ENCODE measurements around the gene FGF6.

The FGF6 gene

DNA sequence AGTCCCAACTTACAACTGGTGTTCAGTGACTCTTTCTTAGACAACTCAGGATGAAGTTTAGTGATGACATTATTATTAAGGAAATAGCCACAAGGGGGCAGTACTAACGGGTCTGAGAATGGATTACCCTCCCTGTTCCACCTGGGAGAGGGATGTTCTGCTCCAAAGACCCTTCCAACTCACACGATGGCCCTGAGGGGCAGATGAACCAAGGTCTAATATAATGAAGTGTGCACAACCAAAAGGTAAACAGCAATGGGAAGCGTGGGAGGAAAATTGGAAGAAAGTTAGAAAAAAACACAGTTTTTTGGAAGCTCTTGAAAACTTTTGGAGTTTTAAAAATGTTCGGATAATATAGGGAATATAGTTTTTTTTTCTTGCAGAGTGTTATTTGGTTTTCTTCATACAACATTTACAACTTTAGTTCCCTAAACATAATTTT lies 24.0 kb downstream of the FGF6 start:
- TF ChIP-seq, protein P1, sequence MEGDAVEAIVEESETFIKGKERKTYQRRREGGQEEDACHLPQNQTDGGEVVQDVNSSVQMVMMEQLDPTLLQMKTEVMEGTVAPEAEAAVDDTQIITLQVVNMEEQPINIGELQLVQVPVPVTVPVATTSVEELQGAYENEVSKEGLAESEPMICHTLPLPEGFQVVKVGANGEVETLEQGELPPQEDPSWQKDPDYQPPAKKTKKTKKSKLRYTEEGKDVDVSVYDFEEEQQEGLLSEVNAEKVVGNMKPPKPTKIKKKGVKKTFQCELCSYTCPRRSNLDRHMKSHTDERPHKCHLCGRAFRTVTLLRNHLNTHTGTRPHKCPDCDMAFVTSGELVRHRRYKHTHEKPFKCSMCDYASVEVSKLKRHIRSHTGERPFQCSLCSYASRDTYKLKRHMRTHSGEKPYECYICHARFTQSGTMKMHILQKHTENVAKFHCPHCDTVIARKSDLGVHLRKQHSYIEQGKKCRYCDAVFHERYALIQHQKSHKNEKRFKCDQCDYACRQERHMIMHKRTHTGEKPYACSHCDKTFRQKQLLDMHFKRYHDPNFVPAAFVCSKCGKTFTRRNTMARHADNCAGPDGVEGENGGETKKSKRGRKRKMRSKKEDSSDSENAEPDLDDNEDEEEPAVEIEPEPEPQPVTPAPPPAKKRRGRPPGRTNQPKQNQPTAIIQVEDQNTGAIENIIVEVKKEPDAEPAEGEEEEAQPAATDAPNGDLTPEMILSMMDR (IDR thresholded peaks at IDR 0.05) = peak; percentile 31
- Histone ChIP-seq H3K4me3 (no peak overlapping the region), H3K27ac (no peak overlapping the region)
- no peak for DNase-seq (ENCODE audit: low spot score)

DNA sequence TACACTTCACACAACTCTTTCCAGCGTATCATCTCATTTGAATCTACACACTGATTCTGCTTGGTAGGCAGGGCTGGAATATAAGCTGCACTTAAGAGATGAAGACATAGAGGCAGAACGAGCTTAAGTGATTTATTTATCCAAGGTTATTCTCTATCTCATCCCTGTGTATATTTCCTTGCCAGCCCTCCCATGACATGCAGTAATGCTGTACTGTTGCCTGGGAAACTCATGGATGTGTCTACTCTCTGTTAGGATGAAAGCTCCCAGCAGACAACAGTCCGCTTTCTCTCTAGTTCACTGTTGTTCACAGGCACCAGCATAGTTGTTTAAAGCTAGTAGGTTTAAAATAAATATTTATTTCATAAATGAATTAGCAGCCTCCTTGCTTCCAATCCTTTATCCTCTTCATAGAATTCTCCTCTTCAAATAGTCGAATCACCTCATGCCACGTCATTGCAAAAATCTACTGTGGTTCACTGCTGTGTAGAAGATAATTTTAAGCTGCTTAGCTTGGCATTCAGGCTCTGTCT lies 25.4 kb downstream of the FGF6 start:
- Histone ChIP-seq H3K4me3 (no peak overlapping the region), H3K27ac (no peak overlapping the region)
- TF ChIP-seq, protein P1 (IDR thresholded peaks at IDR 0.05) = no peak
- no peak for DNase-seq (ENCODE audit: low spot score)

DNA sequence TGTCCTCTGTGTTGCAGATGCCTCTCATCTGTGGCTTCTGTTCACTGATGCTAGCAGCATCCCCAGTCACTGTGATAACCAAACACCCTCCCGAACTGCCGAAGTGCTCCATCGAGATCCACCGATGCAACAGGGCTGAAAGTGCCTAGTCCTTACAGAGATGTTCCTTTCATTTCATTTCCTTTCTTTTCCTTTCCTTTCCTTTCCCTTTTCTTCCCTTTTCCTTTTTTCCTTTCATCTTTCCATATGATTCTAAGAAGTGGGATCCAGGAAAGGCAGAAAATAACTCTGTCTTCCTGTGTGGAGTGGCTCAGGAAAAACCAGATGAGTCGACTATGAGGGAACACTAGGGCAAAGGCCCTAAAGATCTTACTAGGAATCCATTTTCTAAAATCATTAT lies 26.7 kb downstream of the FGF6 start:
- TF ChIP-seq, protein P1 (IDR thresholded peaks at IDR 0.05) = no peak
- Histone ChIP-seq H3K4me3 (no peak overlapping the region), H3K27ac (no peak overlapping the region)
- no peak for DNase-seq (ENCODE audit: low spot score)

GRCh38 chr12:4417936-4418335 lies 27.7 kb downstream of the FGF6 start:
- TF ChIP-seq, protein P1 (IDR thresholded peaks at IDR 0.05) = no peak
- H3K4me3 ChIP-seq = no peak overlapping the region
- DNase-seq (ENCODE audit: low spot score) = no peak

GRCh38 chr12:4417455-4417854 lies 28.2 kb downstream of the FGF6 start:
- TF ChIP-seq, protein P1 (IDR thresholded peaks at IDR 0.05) = no peak
- no peak for DNase-seq (ENCODE audit: low spot score)
- Histone ChIP-seq H3K27ac (peak overlapping the region in 1 of 2 donors; percentile 79), H3K4me3 (no peak overlapping the region)

More at GRCh38 chr12:4417936-4418335, 27.7 kb downstream of the FGF6 start:
- H3K27ac ChIP-seq = peak overlapping the region in 1 of 2 donors; percentile 79

GRCh38 chr12:4416276-4416675 lies 29.3 kb downstream of the FGF6 start:
- Histone ChIP-seq H3K4me3 (no peak overlapping the region), H3K27ac (no peak overlapping the region)
- no peak for DNase-seq (ENCODE audit: low spot score)
- TF ChIP-seq, protein P1 (IDR thresholded peaks at IDR 0.05) = no peak

- Histone ChIP-seq H3K4me3 (no peak overlapping the region), H3K27ac (no peak overlapping the region)
- TF ChIP-seq, protein P1 (IDR thresholded peaks at IDR 0.05) = no peak
- no peak for DNase-seq (ENCODE audit: low spot score)
These were observed 33.1 kb downstream of the FGF6 start for GRCh38 chr12:4412465-4412864.
